ENCODE results near the gene DLGAP1. TPM values are rescaled to one million over a fixed set of nuclear protein-coding genes. Genes with fewer than 3 reads are reported as not detected.

The DLGAP1 gene
- total RNA-seq, 1 donor from 2014 or later = 13.6 TPM

- Mint-ChIP-seq H3K36me3 (ENCODE audit: unreplicated experiment) (no peaks in the 10 kb centered on the region), H3K27me3 (ENCODE audit: unreplicated experiment) (no peaks in the 10 kb centered on the region), H3K9me3 (ENCODE audit: unreplicated experiment) (peaks cover 2% of the 10 kb centered on the region), H3K4me1 (ENCODE audit: low read depth, unreplicated experiment) (no peaks in the 10 kb centered on the region), H3K4me3 (ENCODE audit: unreplicated experiment) (no peak overlapping the region), H3K27ac (ENCODE audit: unreplicated experiment) (no peak overlapping the region)
- no peak for DNase-seq
- TF ChIP-seq, protein P1, sequence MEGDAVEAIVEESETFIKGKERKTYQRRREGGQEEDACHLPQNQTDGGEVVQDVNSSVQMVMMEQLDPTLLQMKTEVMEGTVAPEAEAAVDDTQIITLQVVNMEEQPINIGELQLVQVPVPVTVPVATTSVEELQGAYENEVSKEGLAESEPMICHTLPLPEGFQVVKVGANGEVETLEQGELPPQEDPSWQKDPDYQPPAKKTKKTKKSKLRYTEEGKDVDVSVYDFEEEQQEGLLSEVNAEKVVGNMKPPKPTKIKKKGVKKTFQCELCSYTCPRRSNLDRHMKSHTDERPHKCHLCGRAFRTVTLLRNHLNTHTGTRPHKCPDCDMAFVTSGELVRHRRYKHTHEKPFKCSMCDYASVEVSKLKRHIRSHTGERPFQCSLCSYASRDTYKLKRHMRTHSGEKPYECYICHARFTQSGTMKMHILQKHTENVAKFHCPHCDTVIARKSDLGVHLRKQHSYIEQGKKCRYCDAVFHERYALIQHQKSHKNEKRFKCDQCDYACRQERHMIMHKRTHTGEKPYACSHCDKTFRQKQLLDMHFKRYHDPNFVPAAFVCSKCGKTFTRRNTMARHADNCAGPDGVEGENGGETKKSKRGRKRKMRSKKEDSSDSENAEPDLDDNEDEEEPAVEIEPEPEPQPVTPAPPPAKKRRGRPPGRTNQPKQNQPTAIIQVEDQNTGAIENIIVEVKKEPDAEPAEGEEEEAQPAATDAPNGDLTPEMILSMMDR (IDR thresholded peaks at IDR 0.05; ENCODE audit: partially characterized antibody, unreplicated experiment) = no peak
Measured at GRCh38 chr18:3891245-3891644, 563.9 kb downstream of the DLGAP1 start.

DNA sequence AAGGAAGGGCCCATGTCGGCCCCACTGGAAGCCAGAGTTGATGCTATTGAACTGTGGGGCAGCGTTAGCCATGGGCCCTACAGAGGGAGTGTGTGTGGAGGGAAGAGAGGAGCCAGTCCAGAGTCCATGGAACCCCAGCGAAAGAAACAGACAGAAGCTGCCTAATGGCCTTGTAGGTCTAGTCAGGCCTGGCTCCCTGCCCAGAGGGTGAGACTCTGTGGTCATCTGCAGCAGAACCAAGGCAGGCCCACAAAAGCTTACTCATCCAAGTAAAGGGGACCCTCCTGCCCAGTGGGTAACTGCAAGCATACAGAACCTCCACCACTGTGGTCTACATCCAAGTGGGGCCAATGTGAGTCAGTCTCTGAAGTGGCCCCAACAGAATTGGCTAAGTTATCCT lies 565.3 kb downstream of the DLGAP1 start:
- no peak for DNase-seq
- peaks cover 3% of the 10 kb centered on the region for H3K27me3 Mint-ChIP-seq (ENCODE audit: unreplicated experiment)
- TF ChIP-seq, protein P1 (IDR thresholded peaks at IDR 0.05; ENCODE audit: partially characterized antibody, unreplicated experiment) = no peak
- no peak overlapping the region for H3K27ac Mint-ChIP-seq (ENCODE audit: unreplicated experiment)
- peaks cover 4% of the 10 kb centered on the region for H3K9me3 Mint-ChIP-seq (ENCODE audit: unreplicated experiment)
- no peak overlapping the region for H3K4me3 Mint-ChIP-seq (ENCODE audit: unreplicated experiment)
- no peaks in the 10 kb centered on the region for H3K36me3 Mint-ChIP-seq (ENCODE audit: unreplicated experiment)
- H3K4me1 Mint-ChIP-seq (ENCODE audit: low read depth, unreplicated experiment) = peaks cover 2% of the 10 kb centered on the region

GRCh38 chr18:3889121-3889520 lies 566.0 kb downstream of the DLGAP1 start:
- no peak overlapping the region for H3K4me3 Mint-ChIP-seq (ENCODE audit: unreplicated experiment)
- H3K4me1 Mint-ChIP-seq (ENCODE audit: low read depth, unreplicated experiment) = peaks cover 2% of the 10 kb centered on the region
- peaks cover 3% of the 10 kb centered on the region for H3K27me3 Mint-ChIP-seq (ENCODE audit: unreplicated experiment)
- TF ChIP-seq, protein P1 (IDR thresholded peaks at IDR 0.05; ENCODE audit: partially characterized antibody, unreplicated experiment) = no peak
- no peak for DNase-seq
- H3K27ac Mint-ChIP-seq (ENCODE audit: unreplicated experiment) = no peak overlapping the region
- no peaks in the 10 kb centered on the region for H3K36me3 Mint-ChIP-seq (ENCODE audit: unreplicated experiment)
- H3K9me3 Mint-ChIP-seq (ENCODE audit: unreplicated experiment) = peaks cover 4% of the 10 kb centered on the region

DNA sequence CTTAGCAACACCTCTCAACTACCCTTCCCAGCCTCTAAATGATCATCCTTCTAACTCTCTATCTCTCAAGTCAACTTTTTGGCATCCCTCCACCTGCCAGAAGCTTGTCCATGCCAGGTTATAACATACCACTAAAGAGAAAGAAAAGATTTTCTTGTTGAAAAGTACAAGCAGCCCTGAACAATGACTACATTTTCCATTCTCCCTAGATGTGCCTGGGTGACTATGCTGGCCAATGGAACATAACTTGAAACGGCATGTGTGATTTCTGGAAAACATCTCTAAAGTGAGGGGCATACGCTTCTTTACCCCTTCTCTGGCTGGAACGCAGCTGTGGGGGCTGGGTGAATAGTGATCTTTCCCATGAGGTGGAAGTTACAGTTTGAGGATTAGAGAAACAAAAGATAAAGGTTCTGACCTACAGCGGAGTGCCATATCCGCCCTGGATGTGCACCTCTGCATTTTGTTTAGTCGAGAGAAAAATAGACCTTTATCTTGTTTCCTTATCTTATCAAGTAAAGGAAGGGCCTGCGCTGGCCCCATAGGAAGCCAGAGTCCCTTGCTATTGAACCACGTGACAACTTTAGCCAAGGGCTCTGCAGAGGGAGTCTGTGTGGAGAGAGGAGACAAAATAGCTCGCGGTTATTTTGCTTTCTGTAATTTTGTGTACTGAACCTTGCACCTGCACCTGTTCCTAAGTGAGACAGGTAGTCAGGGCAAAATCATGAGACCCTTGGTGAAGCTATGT lies 568.4 kb downstream of the DLGAP1 start:
- Mint-ChIP-seq H3K9me3 (ENCODE audit: unreplicated experiment) (peaks cover 4% of the 10 kb centered on the region), H3K36me3 (ENCODE audit: unreplicated experiment) (no peaks in the 10 kb centered on the region), H3K4me1 (ENCODE audit: low read depth, unreplicated experiment) (peaks cover 2% of the 10 kb centered on the region), H3K27ac (ENCODE audit: unreplicated experiment) (no peak overlapping the region), H3K27me3 (ENCODE audit: unreplicated experiment) (peaks cover 3% of the 10 kb centered on the region), H3K4me3 (ENCODE audit: unreplicated experiment) (no peak overlapping the region)
- TF ChIP-seq, protein P1 (IDR thresholded peaks at IDR 0.05; ENCODE audit: partially characterized antibody, unreplicated experiment) = no peak
- DNase-seq = no peak

DNA sequence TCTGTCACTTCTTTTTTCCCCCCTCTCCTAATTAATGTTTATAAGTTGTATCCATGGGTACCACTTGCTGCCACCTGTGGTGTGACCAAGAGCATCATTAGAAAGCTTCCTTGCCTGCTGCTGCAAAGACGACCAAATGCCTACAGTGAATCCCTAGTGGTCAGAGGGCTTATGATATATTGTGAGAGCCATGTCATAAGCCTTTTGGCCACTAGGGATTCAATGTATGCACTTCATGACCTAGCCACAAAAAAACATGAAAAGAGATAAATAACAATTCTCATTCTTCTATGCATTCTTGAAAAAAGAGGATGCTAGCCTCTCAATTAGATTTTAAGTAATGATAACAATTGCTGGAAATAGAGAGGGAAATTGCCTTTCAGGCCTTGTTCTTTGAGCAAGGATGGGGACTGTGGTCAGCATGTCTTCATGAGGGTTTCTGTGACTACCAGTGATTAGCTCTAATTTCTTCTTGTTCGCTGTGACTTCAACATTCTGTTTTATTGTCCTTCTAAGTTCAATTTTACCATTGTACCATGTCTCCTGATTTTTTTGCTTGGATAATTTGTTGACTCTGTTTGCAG lies 569.8 kb downstream of the DLGAP1 start:
- no peaks in the 10 kb centered on the region for H3K36me3 Mint-ChIP-seq (ENCODE audit: unreplicated experiment)
- no peak for DNase-seq
- no peak overlapping the region for H3K4me3 Mint-ChIP-seq (ENCODE audit: unreplicated experiment)
- TF ChIP-seq, protein P1 (IDR thresholded peaks at IDR 0.05; ENCODE audit: partially characterized antibody, unreplicated experiment) = peak; percentile 52
- peaks cover 4% of the 10 kb centered on the region for H3K9me3 Mint-ChIP-seq (ENCODE audit: unreplicated experiment)
- H3K27me3 Mint-ChIP-seq (ENCODE audit: unreplicated experiment) = peaks cover 5% of the 10 kb centered on the region
- peaks cover 2% of the 10 kb centered on the region for H3K4me1 Mint-ChIP-seq (ENCODE audit: low read depth, unreplicated experiment)
- H3K27ac Mint-ChIP-seq (ENCODE audit: unreplicated experiment) = no peak overlapping the region
